Right lobe of liver (tissue), 4 donors: Measurements from ENCODE around the gene ACE.

Experiments used
- POLR2A ChIP-seq: fragments of 450-650 bp; IDR thresholded peaks from one replicate; pipeline ENCODE4 v1.6.1; 2017; ENCODE audit warnings: antibody characterized with exemption, mild to moderate bottlenecking
- TF ChIP-seq, protein P1 (sequence below), 4 donors: fragments of 200-600 bp in 3 of 4; fragments of 450-650 bp in 1 of 4; IDR thresholded peaks; one replicate each; pipeline versions ENCODE4 v1.5.1 to v1.8.0; 2016 to 2022; ENCODE audit warnings: antibody characterized with exemption in 4 of 4, mild to moderate bottlenecking in 2 of 4
- donor health status: DM: no; HTN: no; CAD: no.
- donor health status: DM: no; HTN: no; CAD: no.
- donor health status: DM: no; HTN: yes; CAD: no.

DNA sequence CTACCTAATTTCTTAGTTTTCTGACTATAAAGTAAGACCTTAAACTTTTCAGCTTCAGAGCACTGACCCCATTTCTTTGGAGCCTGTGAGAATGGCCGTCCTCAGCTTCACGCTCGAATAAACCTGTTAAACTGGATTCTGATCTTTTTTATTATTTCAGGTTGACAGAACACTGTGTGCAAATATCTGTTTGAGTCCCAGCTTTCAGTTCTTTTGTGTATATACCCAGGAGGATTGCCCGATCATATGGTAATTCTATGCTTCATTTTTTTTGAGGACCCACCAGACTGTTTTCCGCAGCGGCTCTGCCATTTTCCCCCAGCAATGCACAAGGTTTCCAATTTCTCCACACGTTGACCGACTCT, 26.5 kb downstream of the ACE start:
- TF ChIP-seq POLR2A, result no peak
- TF ChIP-seq, protein P1, sequence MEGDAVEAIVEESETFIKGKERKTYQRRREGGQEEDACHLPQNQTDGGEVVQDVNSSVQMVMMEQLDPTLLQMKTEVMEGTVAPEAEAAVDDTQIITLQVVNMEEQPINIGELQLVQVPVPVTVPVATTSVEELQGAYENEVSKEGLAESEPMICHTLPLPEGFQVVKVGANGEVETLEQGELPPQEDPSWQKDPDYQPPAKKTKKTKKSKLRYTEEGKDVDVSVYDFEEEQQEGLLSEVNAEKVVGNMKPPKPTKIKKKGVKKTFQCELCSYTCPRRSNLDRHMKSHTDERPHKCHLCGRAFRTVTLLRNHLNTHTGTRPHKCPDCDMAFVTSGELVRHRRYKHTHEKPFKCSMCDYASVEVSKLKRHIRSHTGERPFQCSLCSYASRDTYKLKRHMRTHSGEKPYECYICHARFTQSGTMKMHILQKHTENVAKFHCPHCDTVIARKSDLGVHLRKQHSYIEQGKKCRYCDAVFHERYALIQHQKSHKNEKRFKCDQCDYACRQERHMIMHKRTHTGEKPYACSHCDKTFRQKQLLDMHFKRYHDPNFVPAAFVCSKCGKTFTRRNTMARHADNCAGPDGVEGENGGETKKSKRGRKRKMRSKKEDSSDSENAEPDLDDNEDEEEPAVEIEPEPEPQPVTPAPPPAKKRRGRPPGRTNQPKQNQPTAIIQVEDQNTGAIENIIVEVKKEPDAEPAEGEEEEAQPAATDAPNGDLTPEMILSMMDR (IDR thresholded peaks at IDR 0.05), result no peak
